DND-41 (cell line): Measurements from ENCODE around the gene PIAS1.

Experiments
- ATAC-seq: fragments of 200-7000 bp; cut with Tn5 transposase; 3 replicates; pipeline ENCODE4 v1.9.1; 2021; ENCODE audit warnings: low read depth; ENCODE audit not compliant: insufficient read depth
- DNase-seq: peaks from one replicate; pipeline ENCODE4 v3.0.0-alpha.2; 2020
- H2AFZ ChIP-seq: 2 replicates; pipeline ENCODE4 v1.6.0; 2012; ENCODE audit warnings: low read depth, low read length
- H3K27ac ChIP-seq: 2 replicates; pipeline ENCODE4 v1.5.1; 2012; ENCODE audit warnings: low read length, inconsistent platforms
- H3K27me3 ChIP-seq: fragments of 200-600 bp; sonication (generic); 2 replicates; pipeline ENCODE4 v1.6.0; 2012; ENCODE audit warnings: low read length, mild to moderate bottlenecking, inconsistent platforms; ENCODE audit not compliant: insufficient read depth, poor library complexity
- H3K36me3 ChIP-seq: 2 replicates; pipeline ENCODE4 v1.5.1; 2012; ENCODE audit warnings: low read length, inconsistent platforms; ENCODE audit not compliant: insufficient read depth
- H3K4me1 ChIP-seq: 2 replicates; pipeline ENCODE4 v1.5.1; 2012; ENCODE audit warnings: mild to moderate bottlenecking, low read length; ENCODE audit not compliant: insufficient read depth
- H3K4me2 ChIP-seq: 2 replicates; pipeline ENCODE4 v1.6.0; 2012; ENCODE audit warnings: mild to moderate bottlenecking, moderate library complexity, low read length, inconsistent platforms; ENCODE audit not compliant: insufficient read depth
- H3K4me3 ChIP-seq, 2 experiments: fragments of 200-600 bp in 1 of 2; shearing (Covaris generic) in 1 of 2; 2 replicates each; pipeline ENCODE4 v1.5.1; 2012 to 2016; ENCODE audit warnings: inconsistent platforms in 2 of 2, low read length in 2 of 2, mild to moderate bottlenecking in 2 of 2, low read depth in 1 of 2, moderate library complexity in 1 of 2
- H3K79me2 ChIP-seq: 2 replicates; pipeline ENCODE4 v1.6.0; 2012; ENCODE audit warnings: low read length, inconsistent platforms; ENCODE audit not compliant: insufficient read depth
- H3K9ac ChIP-seq: 2 replicates; pipeline ENCODE4 v1.6.0; 2012; ENCODE audit warnings: low read depth, mild to moderate bottlenecking, inconsistent platforms, low read length, moderate library complexity
- H3K9me3 ChIP-seq: 2 replicates; pipeline ENCODE4 v1.5.1; 2012; ENCODE audit warnings: low read length, moderate library complexity, mild to moderate bottlenecking, inconsistent platforms; ENCODE audit not compliant: insufficient read depth, severe bottlenecking
- H4K20me1 ChIP-seq: 2 replicates; pipeline ENCODE4 v1.6.0; 2012; ENCODE audit warnings: low read length; ENCODE audit not compliant: insufficient read depth
- EZH2 ChIP-seq: IDR thresholded peaks from 3 replicates; pipeline ENCODE4 v1.6.1; 2012; ENCODE audit warnings: borderline replicate concordance, low read depth, mild to moderate bottlenecking, moderate library complexity, low read length, inconsistent platforms; ENCODE audit not compliant: severe bottlenecking
- TF ChIP-seq, protein P1 (sequence below): IDR thresholded peaks from 2 replicates; pipeline ENCODE4 v1.5.1; 2012; ENCODE audit warnings: borderline replicate concordance, low read length, moderate library complexity, mild to moderate bottlenecking; ENCODE audit not compliant: poor library complexity, severe bottlenecking; ENCODE audit errors: extremely low read depth

The PIAS1 gene

GRCh38 chr15:68154923-68155559, 100.9 kb downstream of the PIAS1 start:
- Histone ChIP-seq H3K79me2 (no peaks in the 10 kb centered on the region), H3K4me3 (no peak overlapping the region), H3K27me3 (no peaks in the 10 kb centered on the region), H3K4me1 (no peaks in the 10 kb centered on the region), H3K36me3 (peaks cover 60% of the 10 kb centered on the region), H4K20me1 (no peaks in the 10 kb centered on the region), H2AFZ (no peak overlapping the region), H3K9me3 (no peaks in the 10 kb centered on the region), H3K9ac (no peak overlapping the region), H3K27ac (no peak overlapping the region), H3K4me2 (no peak overlapping the region)
- no peak for TF ChIP-seq EZH2
- TF ChIP-seq, protein P1, sequence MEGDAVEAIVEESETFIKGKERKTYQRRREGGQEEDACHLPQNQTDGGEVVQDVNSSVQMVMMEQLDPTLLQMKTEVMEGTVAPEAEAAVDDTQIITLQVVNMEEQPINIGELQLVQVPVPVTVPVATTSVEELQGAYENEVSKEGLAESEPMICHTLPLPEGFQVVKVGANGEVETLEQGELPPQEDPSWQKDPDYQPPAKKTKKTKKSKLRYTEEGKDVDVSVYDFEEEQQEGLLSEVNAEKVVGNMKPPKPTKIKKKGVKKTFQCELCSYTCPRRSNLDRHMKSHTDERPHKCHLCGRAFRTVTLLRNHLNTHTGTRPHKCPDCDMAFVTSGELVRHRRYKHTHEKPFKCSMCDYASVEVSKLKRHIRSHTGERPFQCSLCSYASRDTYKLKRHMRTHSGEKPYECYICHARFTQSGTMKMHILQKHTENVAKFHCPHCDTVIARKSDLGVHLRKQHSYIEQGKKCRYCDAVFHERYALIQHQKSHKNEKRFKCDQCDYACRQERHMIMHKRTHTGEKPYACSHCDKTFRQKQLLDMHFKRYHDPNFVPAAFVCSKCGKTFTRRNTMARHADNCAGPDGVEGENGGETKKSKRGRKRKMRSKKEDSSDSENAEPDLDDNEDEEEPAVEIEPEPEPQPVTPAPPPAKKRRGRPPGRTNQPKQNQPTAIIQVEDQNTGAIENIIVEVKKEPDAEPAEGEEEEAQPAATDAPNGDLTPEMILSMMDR: peak; percentile 68
- ATAC-seq: no peak
- DNase-seq: peak; percentile 33

DNA sequence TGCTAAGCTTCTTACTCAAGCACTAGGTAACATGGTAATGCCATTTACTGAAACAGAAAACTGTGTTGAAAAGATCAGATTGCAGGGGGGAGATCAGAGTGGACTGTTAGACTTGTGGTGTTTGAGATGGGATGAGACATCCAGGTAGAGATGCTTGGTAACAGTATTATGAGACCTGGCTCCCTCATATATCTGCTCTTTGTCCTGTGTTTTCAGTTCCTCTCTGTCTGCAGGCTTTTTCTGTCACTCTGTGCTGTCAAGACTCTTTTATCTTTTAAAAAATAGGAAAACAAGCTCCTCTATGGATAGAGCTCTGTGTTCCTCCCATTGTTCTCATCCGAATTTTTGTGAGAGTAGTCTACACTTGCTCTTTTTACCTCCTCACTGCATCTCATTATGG, 103.0 kb downstream of the PIAS1 start:
- Histone ChIP-seq H3K79me2 (no peaks in the 10 kb centered on the region), H3K27me3 (no peaks in the 10 kb centered on the region), H3K36me3 (peaks cover 67% of the 10 kb centered on the region), H3K9me3 (no peaks in the 10 kb centered on the region), H3K4me1 (no peaks in the 10 kb centered on the region), H3K4me3 (no peak overlapping the region), H2AFZ (no peak overlapping the region), H3K4me2 (no peak overlapping the region), H4K20me1 (no peaks in the 10 kb centered on the region), H3K9ac (no peak overlapping the region), H3K27ac (no peak overlapping the region)
- ATAC-seq (no peak), DNase-seq (no peak)
- TF ChIP-seq, protein P1: no peak
- no peak for TF ChIP-seq EZH2

- no peaks in the 10 kb centered on the region for H4K20me1 ChIP-seq
- no peak overlapping the region for H3K4me2 ChIP-seq
- H3K27me3 ChIP-seq: no peaks in the 10 kb centered on the region
- H3K27ac ChIP-seq: no peak overlapping the region
- TF ChIP-seq, protein P1: no peak
- no peak overlapping the region for H3K4me3 ChIP-seq
- no peak for ATAC-seq
- no peak overlapping the region for H3K9ac ChIP-seq
- no peaks in the 10 kb centered on the region for H3K79me2 ChIP-seq
- H2AFZ ChIP-seq: no peak overlapping the region
- peaks cover 69% of the 10 kb centered on the region for H3K36me3 ChIP-seq
- no peaks in the 10 kb centered on the region for H3K4me1 ChIP-seq
- no peak for DNase-seq
- no peaks in the 10 kb centered on the region for H3K9me3 ChIP-seq
Measured at GRCh38 chr15:68158046-68158628, 104.0 kb downstream of the PIAS1 start.
